ENCODE measurements around the gene KHDRBS2.

Gene KHDRBS2

GRCh38 chr6:62174548-62174947 is 111.5 kb downstream of the KHDRBS2 start:
- no peak for DNase-seq

DNA sequence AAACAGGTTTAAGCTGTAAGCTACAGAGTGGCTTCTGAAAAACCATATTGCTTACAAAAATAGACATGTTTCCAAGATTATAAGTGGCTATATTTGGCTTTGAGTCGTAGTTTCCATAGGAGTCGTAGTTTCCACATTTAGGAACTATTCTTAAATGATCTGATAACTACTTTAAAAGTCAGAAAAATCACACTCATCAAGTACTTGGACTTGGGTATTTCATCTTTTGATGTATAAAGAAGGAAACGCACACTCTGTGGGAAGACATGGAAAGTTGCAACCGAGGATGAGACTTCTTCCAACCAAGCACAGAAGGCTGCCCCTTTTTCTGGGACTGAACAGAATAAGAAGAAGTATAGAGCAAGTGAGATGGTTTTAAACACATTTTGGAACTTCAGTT is 118.3 kb downstream of the KHDRBS2 start:
- DNase-seq = no peak

DNA sequence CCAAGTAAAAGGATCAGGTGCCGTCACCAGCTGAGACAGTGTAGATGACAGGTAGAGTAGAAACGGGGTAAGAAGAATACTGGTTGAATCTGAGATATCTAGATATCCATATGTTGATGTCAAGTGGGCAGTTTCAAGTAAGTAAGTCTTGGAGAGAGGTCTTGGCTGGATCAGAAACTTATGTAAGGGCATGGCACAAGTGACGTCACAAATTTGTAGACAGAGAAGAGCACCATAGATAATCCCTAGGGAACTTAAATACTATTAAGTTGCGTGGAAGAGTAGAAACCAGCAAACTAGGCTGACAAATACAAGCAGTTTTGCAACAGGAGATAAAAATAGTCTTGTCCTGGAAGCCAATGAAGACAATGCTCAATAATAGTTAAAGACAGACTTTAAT is 123.2 kb downstream of the KHDRBS2 start:
- DNase-seq = no peak

DNA sequence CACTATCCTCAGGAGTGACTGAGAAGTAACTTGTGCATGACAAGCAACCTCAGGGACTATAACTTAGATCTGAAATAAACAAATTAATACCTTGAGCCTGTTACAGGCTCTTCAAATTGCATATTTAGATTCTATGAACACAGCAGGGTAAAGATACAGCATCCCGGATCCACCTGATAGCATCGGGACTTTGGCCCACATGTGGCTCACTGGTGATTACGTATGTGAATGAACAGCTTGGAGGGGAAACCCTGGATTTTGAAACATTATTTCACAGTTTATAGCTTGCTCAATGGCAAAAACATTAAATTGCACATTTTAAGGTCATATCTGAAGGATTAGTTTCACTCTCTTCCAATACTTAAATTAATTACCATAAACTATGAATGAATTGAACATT is 133.2 kb downstream of the KHDRBS2 start:
- DNase-seq = no peak

DNA sequence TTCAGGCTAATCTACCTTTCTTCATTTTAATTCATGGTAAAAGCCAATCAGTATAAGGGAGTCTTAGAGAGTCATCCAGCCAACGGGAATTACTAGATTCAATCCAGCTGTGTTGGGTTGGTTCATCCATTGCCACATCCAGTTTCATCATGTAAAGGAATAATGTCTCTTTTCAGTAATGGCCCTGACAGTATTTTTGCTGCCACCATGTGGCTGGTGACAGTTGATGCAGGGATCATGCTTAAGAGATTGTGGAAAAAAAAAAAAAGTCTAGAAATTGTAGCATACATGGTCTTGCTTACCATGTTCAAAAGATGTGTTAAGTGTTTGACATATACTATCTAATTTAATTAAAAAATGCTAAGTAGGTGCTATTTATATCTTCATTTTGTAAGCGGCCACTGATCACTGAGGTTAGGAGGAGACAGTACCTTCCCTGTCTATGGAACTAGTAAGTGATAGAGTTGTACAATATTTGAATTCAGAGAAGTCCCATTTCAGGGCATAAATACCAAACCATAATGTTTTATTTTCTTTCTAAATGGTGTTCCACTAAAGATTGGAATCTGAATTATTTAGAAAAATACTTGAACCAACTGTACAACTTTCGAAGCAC is 135.9 kb downstream of the KHDRBS2 start:
- DNase-seq = peak in 1 of 2 experiments; percentile 39

DNA sequence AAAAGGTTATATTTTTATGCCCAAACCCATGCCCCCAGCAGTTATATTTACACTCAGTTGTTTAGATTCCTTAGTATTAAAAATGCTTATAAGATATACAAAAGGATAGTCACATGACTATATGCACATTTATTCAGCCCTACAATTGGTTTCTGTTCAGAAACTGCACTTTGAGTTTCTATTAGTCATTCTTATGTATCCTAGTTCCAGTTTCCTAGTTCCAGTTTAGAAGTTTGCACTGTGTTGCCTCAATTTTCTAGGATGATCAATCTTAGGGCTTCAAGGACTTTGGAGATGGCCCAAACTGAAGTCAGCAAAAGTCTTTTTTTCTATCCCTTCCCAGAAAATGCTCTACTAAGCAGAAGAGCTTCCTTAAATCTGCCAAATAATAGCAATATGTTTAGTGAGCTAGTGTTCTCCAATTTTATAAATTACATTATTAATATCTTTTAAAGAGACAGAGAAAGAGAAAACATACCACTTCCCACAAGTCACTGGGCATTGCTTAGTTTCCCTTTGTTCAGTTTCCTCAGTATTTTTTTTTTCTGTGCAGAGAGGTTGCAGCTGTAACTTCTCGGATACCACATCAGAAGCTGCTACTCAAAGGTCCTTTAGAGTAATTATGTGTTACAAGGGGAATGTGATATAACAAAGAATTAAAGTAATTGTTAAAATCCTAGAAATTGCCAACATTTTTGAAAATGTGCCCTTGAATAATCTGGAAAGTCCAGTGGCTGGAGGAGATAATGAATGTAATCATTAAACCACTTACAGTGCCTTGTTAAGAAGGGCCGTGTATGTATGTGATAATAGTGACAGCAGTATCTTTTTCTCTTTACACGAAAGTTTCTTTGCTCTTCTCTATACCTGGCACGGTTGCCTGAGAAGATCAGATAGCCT is 138.8 kb downstream of the KHDRBS2 start:
- no peak for DNase-seq

DNA sequence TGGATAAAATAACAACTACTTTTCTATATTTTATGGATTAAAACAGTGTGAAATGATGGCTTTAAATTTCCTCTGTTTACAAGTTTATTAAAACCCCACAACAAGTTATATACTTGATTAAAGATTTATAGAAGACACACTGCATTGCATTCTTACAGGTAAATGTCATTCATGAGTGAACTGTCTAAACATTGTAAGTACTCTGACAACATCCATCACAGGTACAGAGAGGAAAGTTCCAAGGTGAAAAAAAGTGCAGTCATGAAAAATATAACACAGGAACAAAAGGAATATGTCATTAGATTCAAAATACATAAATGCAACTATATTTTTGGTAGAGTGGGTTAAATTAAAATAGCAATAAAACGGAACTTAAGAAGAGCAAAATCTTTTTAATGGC is 156.9 kb downstream of the KHDRBS2 start:
- no peak for DNase-seq

DNA sequence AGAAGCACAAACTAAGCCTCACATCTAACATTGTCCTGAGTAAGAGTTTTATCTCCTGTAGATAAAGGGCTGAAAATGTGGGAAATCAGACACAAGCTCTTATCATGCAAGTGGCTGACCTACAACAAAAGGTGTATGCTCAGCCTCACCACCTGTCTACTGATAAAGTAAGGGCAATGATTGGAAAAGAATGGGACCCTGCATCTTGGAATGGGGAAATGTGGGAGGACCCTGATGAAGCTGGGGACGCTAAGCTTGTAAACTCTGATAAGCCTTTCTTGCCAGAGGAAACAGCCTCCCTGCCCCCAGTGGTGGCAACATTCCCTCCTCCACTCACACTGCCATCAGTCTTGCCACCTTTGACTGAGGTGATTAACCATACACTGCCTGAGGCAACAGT is 166.6 kb downstream of the KHDRBS2 start:
- no peak for DNase-seq

DNA sequence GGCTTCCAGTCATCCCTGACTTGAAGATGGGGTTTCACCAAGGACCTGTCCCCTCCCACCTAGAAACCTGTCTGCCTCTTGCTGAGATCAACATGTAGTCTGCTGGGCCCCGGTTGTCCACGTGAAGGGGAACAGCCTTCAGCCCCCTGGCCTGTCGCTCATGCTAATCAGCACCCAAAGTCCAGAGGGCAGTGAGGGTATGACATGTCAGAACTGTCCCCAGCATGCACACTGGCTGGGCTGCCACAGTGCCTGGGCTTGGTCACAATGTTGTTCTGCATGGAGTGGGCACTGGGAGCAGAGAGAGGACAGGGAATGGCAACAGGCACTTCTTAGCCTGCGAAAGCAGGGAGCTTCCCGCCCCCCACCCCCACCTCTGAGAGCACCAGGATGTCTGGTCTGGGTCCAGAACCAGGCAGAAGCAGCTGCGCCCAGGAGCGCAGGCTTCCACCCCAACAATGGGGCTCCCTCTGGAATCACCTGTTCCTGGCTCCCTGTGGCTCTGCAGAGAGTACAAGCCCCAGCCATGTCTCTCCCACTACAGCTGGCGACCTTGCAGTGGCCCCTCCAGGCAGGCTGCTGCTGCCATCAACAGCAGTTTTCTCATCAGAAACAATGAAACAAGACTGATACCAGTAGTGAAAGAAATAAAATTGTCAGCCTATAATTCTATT is 182.7 kb downstream of the KHDRBS2 start:
- DNase-seq = no peak

- no peak for DNase-seq
Measured at GRCh38 chr6:62102387-62102786, 183.6 kb downstream of the KHDRBS2 start.

DNA sequence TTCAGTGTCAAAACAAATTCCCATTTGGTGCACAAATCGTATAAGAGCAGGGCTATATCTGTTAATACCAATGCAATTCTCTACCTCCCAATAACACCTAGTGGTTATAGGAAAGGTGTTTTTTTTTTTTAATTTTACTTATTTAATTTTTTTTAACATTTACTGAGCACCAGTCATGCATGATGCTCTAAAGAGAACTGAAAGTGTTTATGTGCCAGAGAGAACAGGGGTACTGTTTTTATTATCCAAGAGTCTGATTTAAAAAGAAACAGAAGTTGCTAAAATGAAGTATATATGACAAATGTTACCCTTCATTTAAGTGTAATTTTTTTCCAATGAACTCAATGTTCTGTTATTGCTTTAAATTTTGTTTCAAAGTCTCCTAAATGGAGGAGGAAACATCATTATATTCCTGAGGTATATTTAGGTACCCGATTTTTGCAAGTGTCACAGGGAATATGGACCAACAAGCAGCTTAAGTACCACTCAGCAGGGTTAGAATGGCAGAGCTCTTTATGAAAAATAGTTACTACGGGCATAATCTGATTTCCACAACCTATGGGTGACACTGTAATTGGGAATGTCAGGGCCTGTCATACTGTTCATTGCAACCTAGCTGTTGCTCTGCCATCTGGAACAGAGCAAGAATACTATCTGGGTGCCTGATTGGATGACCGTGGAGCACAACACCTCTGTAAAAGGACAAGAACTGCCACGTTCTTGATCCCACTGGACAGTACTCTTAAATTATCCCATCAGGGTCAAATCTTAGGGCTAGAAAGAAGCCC is 195.4 kb downstream of the KHDRBS2 start:
- no peak for DNase-seq

DNA sequence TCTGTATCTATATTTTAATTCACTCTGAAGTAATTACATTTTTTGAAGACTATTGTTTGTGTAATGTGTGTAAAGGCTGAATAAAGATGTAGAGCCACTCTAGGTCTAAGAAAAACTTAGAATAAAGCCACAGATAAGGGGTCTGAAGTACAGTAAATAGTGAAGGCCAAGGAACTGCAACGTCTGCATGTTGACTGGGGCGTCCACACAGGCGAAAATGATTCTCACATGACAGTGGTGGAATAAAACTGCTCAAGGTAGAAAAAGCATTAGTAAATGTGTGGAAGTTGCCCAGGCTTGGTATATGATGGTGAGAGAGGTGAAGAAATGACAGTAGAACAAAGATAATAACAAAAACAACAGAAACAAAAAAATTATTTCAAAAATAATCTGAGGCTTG is 196.2 kb downstream of the KHDRBS2 start:
- no peak for DNase-seq

- DNase-seq = no peak
Measured at GRCh38 chr6:62086047-62086446, 200.0 kb downstream of the KHDRBS2 start.

- no peak for DNase-seq
Measured at GRCh38 chr6:62075869-62076268, 210.2 kb downstream of the KHDRBS2 start.

DNA sequence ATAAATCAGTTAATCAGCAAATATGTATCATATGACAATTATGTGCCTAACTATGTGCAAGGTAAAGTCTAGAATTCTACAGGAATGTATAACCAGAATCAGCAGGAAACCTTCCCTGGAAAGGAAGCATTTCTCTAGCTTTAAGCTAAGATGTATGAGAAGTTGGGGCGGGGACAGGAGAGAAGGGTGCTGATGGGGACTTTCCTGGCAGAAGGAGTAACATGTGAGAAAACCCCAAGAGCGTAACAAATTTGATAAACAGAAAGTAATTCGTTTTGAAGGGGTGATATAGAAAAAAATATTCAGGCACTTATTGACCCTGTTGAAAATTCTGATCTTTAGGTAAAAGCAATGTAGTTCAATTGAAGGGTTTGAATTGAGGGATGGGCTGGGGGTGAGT is 226.1 kb downstream of the KHDRBS2 start:
- no peak for DNase-seq

- DNase-seq = no peak
Measured at GRCh38 chr6:62057300-62057699, 228.7 kb downstream of the KHDRBS2 start.

DNA sequence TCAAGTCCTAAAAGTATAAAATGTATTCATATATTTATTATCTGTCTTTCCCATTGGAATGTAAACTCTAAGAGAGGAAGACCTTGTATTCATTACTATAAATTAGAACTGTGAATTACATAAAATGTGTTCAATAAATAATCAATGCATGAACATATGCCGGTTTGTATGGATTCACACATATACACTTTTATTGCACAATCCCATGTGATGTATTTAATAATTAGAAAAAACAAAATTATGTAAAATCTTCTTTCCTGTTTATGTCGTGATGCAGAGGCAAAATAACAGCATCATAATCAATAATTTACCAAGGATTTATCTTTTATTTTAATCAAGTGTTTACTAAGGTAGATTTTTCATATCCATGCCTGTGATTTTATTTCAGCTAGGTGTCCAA is 240.5 kb downstream of the KHDRBS2 start:
- DNase-seq = no peak

DNA sequence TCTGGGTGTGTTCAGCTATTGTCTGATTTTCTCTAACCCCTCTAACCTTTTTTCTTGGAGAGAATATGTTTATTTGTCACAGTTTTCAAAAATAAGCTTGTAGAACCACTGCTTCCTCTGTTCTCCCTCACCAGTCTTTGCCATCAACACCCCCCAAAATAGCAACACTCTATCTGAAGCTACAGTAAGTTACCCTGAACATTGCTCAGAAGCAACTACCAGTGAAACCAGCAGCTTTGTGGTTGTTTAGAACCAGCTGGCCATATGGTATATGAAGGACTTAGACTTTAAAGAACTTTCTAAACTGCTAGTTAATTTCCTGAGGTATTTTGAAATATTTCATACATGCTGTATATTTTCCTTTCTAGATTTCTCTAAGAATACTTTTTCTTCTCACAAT is 242.9 kb downstream of the KHDRBS2 start:
- DNase-seq = no peak

GRCh38 chr6:62042429-62042828 is 243.6 kb downstream of the KHDRBS2 start:
- DNase-seq = no peak

GRCh38 chr6:62039605-62040004 is 246.4 kb downstream of the KHDRBS2 start:
- no peak for DNase-seq

GRCh38 chr6:62037445-62037844 is 248.6 kb downstream of the KHDRBS2 start:
- DNase-seq = no peak

DNA sequence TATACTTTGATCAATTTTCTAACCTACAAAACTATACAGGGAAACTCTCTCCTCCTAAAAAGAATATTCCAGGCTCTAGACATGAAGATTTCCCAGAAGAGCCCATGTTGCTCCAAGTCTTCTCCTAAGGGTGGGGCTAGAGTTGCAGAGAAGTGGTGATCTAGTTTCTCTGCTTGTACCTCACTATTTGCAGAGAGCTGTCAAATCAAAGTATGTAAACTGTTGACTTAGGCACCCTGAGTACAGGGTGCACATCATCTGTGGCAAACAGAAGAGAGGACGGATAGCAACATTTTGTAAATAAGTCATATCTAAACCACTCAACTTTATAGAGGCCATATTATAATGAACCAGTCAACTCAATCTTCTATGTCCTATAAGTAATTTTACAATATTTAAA is 250.1 kb downstream of the KHDRBS2 start:
- DNase-seq = no peak

DNA sequence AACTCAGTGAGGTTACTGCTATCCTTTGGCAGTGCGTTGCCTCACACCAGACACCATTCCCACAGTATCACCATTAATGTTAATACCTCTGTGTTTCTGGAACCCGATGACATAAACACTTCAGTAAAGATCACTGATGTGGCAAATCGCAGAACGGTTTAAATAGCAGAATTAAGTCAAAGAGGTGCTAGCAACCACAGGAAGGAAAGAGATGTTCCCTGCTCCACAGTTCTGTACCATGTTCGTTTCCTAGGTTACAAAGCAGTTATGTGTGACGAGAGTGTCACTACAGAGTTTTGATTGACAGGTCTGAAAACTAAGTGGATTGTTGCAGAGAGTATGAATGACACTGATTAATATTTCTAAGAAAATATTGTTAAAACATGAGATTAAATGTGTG is 272.3 kb downstream of the KHDRBS2 start:
- no peak for DNase-seq

Data from SW 1271 (cell line).